HepG2 (cell line): Measurements from ENCODE around the gene HMG20B. TPM values are rescaled to one million over a fixed set of nuclear protein-coding genes. Genes with fewer than 3 reads are reported as not detected.

Experiments used
- AGO2 ChIP-seq: fragments of 200-400 bp; formaldehyde crosslinking; optimal IDR thresholded peaks from 2 replicates; pipeline ENCODE3; 2017; ENCODE audit warnings: mild to moderate bottlenecking, low read depth, low read length, moderate library complexity
- ATF6 ChIP-seq: sonication (generic); formaldehyde crosslinking; conservative IDR thresholded peaks from 2 replicates; pipeline ENCODE4 v1.4.0; 2020; ENCODE audit warnings: missing genetic modification reagents
- CENPT ChIP-seq: sonication (generic); formaldehyde crosslinking; IDR thresholded peaks from 2 replicates; pipeline ENCODE4 v1.8.0; 2022; ENCODE audit warnings: low read depth, mild to moderate bottlenecking, moderate library complexity, missing genetic modification reagents
- ZFP90 ChIP-seq: sonication (generic); formaldehyde crosslinking; IDR thresholded peaks from 2 replicates; pipeline ENCODE4 v1.8.0; 2022; ENCODE audit warnings: missing genetic modification reagents, mild to moderate bottlenecking, inconsistent platforms, borderline replicate concordance
- ZNF12 ChIP-seq: sonication (generic); formaldehyde crosslinking; IDR thresholded peaks from 2 replicates; pipeline ENCODE4 v1.5.0; 2020; ENCODE audit warnings: missing genetic modification reagents
- ZNF205 ChIP-seq: IDR thresholded peaks from 2 replicates; pipeline ENCODE4 v1.6.1; 2018; ENCODE audit warnings: missing biosample characterization, missing genetic modification reagents
- ZNF513 ChIP-seq: sonication (generic); formaldehyde crosslinking; conservative IDR thresholded peaks from 2 replicates; pipeline ENCODE4 v1.5.0; 2020; ENCODE audit warnings: missing genetic modification reagents
- ZNF609 ChIP-seq: sonication (generic); formaldehyde crosslinking; IDR thresholded peaks from 2 replicates; pipeline ENCODE4 v1.4.0; 2020; ENCODE audit warnings: mild to moderate bottlenecking, missing genetic modification reagents, borderline replicate concordance
- polyA plus RNA-seq, 8 experiments: library from polyadenylated mRNA; depleted of rRNA in 3 of 8; stranded (reverse) in 7 of 8; unstranded in 1 of 8; fragments of >200 nt; fragmentation: Illumina TruSeq in 4 of 8; extraction: Trizol in 4 of 8; gene quantifications; 2 replicates each; pipeline versions ENCODE4 v1.2.1 to v1.2.3, GENCODE V29; 2011 to 2016; ENCODE audit warnings: low read depth in 4 of 8, missing spikeins in 1 of 8, mixed read lengths in 1 of 8; ENCODE audit not compliant: insufficient read depth in 1 of 8
- total RNA-seq, 5 experiments: library from RNA; depleted of rRNA; stranded (reverse); fragments of >200 nt; fragmentation: Illumina TruSeq; extraction: Trizol; gene quantifications; 2 replicates each; pipeline ENCODE4 v1.2.3, GENCODE V29; 2016; ENCODE audit warnings: low read depth in 1 of 5

HMG20B gene
- total and polyA plus RNA-seq, 2 of the 13 experiments (the other 11 are each of a cell fraction or from before 2014, with no cell fraction given) = 23.9 to 29.2 TPM

GRCh38 chr19:3551792-3552095 is 21.0 kb upstream of the HMG20B start (continued):
- TF ChIP-seq ZNF513 (CRISPR knock-in tag) = no peak
- no peak for TF ChIP-seq ZNF205 (CRISPR knock-in tag)
- TF ChIP-seq AGO2 = no peak
- TF ChIP-seq ZFP90 (CRISPR knock-in tag) = no peak
- no peak for TF ChIP-seq ZNF12 (CRISPR knock-in tag)
- no peak for TF ChIP-seq CENPT
- TF ChIP-seq ATF6 (CRISPR knock-in tag) = no peak
- no peak for TF ChIP-seq ZNF609 (CRISPR knock-in tag)
